ENCODE measurements around the gene TRDN.
A peak's percentile ranks its signal among the peaks of the same experiment; 100 is the strongest.

The TRDN gene

GRCh38 chr6:123418071-123418470 lies 218.7 kb downstream of the TRDN start:
- TF ChIP-seq CTCF (IDR thresholded peaks at IDR 0.05; ENCODE audit: insufficient read depth, low read length, poor library complexity, severe bottlenecking): no peak
- no peak for DNase-seq (ENCODE audit: extremely low read depth, insufficient read length)
- Histone ChIP-seq H3K4me3 (replicated peaks; ENCODE audit: low read depth, low read length) (no peak overlapping the region), H3K36me3 (ENCODE audit: control insufficient read depth, insufficient read depth, low read length) (no peaks in the 10 kb centered on the region), H3K27me3 (replicated peaks; ENCODE audit: control insufficient read depth, insufficient read depth, low read length) (no peaks in the 10 kb centered on the region)

GRCh38 chr6:123417535-123417934 lies 219.2 kb downstream of the TRDN start:
- Histone ChIP-seq H3K4me3 (replicated peaks; ENCODE audit: low read depth, low read length) (no peak overlapping the region), H3K36me3 (ENCODE audit: control insufficient read depth, insufficient read depth, low read length) (no peaks in the 10 kb centered on the region), H3K27me3 (replicated peaks; ENCODE audit: control insufficient read depth, insufficient read depth, low read length) (no peaks in the 10 kb centered on the region)
- no peak for TF ChIP-seq CTCF (IDR thresholded peaks at IDR 0.05; ENCODE audit: insufficient read depth, low read length, poor library complexity, severe bottlenecking)
- DNase-seq (ENCODE audit: extremely low read depth, insufficient read length): no peak

GRCh38 chr6:123415844-123416468 lies 220.8 kb downstream of the TRDN start:
- H3K36me3 ChIP-seq (ENCODE audit: control insufficient read depth, insufficient read depth, low read length): no peaks in the 10 kb centered on the region
- TF ChIP-seq CTCF (IDR thresholded peaks at IDR 0.05; ENCODE audit: insufficient read depth, low read length, poor library complexity, severe bottlenecking): peak; percentile 55
- no peak for DNase-seq (ENCODE audit: extremely low read depth, insufficient read length)
- no peak overlapping the region for H3K4me3 ChIP-seq (replicated peaks; ENCODE audit: low read depth, low read length)
- no peaks in the 10 kb centered on the region for H3K27me3 ChIP-seq (replicated peaks; ENCODE audit: control insufficient read depth, insufficient read depth, low read length)

- Histone ChIP-seq H3K27me3 (replicated peaks; ENCODE audit: control insufficient read depth, insufficient read depth, low read length) (no peaks in the 10 kb centered on the region), H3K4me3 (replicated peaks; ENCODE audit: low read depth, low read length) (no peak overlapping the region), H3K36me3 (ENCODE audit: control insufficient read depth, insufficient read depth, low read length) (no peaks in the 10 kb centered on the region)
- DNase-seq (ENCODE audit: extremely low read depth, insufficient read length): no peak
- no peak for TF ChIP-seq CTCF (IDR thresholded peaks at IDR 0.05; ENCODE audit: insufficient read depth, low read length, poor library complexity, severe bottlenecking)
Measured at GRCh38 chr6:123404975-123405374, 231.8 kb downstream of the TRDN start.

- no peak for DNase-seq (ENCODE audit: extremely low read depth, insufficient read length)
- Histone ChIP-seq H3K4me3 (replicated peaks; ENCODE audit: low read depth, low read length) (no peak overlapping the region), H3K27me3 (replicated peaks; ENCODE audit: control insufficient read depth, insufficient read depth, low read length) (no peaks in the 10 kb centered on the region), H3K36me3 (ENCODE audit: control insufficient read depth, insufficient read depth, low read length) (no peaks in the 10 kb centered on the region)
- no peak for TF ChIP-seq CTCF (IDR thresholded peaks at IDR 0.05; ENCODE audit: insufficient read depth, low read length, poor library complexity, severe bottlenecking)
Measured at GRCh38 chr6:123402052-123402451, 234.7 kb downstream of the TRDN start.

- TF ChIP-seq CTCF (IDR thresholded peaks at IDR 0.05; ENCODE audit: insufficient read depth, low read length, poor library complexity, severe bottlenecking): no peak
- Histone ChIP-seq H3K4me3 (replicated peaks; ENCODE audit: low read depth, low read length) (no peak overlapping the region), H3K36me3 (ENCODE audit: control insufficient read depth, insufficient read depth, low read length) (no peaks in the 10 kb centered on the region), H3K27me3 (replicated peaks; ENCODE audit: control insufficient read depth, insufficient read depth, low read length) (no peaks in the 10 kb centered on the region)
- no peak for DNase-seq (ENCODE audit: extremely low read depth, insufficient read length)
Measured at GRCh38 chr6:123398072-123398471, 238.7 kb downstream of the TRDN start.
